Cardiac muscle cell (in vitro differentiated cells and primary cell): ENCODE data around the gene DLGAP4. TPM values are rescaled to one million over a fixed set of nuclear protein-coding genes. Genes with fewer than 3 reads are reported as not detected.
A peak's percentile ranks its signal among the peaks of the same experiment; 100 is the strongest.

Experiments used
- DNase-seq, 2 donors: peaks; one replicate each; pipeline versions ENCODE4 v3.0.0 to v3.0.0-alpha.2; 2010 to 2017; ENCODE audit warnings: low read depth in 1 of 2, low spot score in 1 of 2
- H3K27ac ChIP-seq: fragments of 200-600 bp; sonication (generic); 2 replicates; pipeline ENCODE4 v1.5.1; 2016
- H3K27me3 ChIP-seq: fragments of 200-600 bp; sonication (generic); 2 replicates; pipeline ENCODE4 v1.6.0; 2016; ENCODE audit warnings: control low read depth
- H3K36me3 ChIP-seq: fragments of 200-600 bp; sonication (generic); 2 replicates; pipeline ENCODE4 v1.5.1; 2016; ENCODE audit warnings: control low read depth
- H3K4me1 ChIP-seq: fragments of 200-600 bp; sonication (generic); 2 replicates; pipeline ENCODE4 v1.8.1; 2017; ENCODE audit warnings: low read depth, mild to moderate bottlenecking, mixed run types
- H3K4me3 ChIP-seq: fragments of 200-600 bp; sonication (generic); 2 replicates; pipeline ENCODE4 v1.5.1; 2016; ENCODE audit warnings: mild to moderate bottlenecking
- H3K9me3 ChIP-seq: fragments of 200-600 bp; sonication (generic); 2 replicates; pipeline ENCODE4 v1.5.1; 2017; ENCODE audit warnings: low read depth, mild to moderate bottlenecking, control low read depth
- polyA plus RNA-seq: library from polyadenylated mRNA; unstranded; fragments of >200 nt; fragmentation: Nextera tagmentation; extraction: Ambion mirVana; gene quantifications from 2 replicates; pipeline ENCODE4 v1.2.1, GENCODE V29; 2016
- total RNA-seq: library from RNA; depleted of rRNA; stranded (reverse); fragments of >200 nt; gene quantifications from 2 replicates; pipeline ENCODE4 v1.2.3, GENCODE V29; 2016
- TF ChIP-seq, protein P1 (sequence below): IDR thresholded peaks from 2 replicates; pipeline ENCODE4 v1.5.1; 2012; ENCODE audit warnings: low read depth, mild to moderate bottlenecking, low read length

The DLGAP4 gene, protein sequence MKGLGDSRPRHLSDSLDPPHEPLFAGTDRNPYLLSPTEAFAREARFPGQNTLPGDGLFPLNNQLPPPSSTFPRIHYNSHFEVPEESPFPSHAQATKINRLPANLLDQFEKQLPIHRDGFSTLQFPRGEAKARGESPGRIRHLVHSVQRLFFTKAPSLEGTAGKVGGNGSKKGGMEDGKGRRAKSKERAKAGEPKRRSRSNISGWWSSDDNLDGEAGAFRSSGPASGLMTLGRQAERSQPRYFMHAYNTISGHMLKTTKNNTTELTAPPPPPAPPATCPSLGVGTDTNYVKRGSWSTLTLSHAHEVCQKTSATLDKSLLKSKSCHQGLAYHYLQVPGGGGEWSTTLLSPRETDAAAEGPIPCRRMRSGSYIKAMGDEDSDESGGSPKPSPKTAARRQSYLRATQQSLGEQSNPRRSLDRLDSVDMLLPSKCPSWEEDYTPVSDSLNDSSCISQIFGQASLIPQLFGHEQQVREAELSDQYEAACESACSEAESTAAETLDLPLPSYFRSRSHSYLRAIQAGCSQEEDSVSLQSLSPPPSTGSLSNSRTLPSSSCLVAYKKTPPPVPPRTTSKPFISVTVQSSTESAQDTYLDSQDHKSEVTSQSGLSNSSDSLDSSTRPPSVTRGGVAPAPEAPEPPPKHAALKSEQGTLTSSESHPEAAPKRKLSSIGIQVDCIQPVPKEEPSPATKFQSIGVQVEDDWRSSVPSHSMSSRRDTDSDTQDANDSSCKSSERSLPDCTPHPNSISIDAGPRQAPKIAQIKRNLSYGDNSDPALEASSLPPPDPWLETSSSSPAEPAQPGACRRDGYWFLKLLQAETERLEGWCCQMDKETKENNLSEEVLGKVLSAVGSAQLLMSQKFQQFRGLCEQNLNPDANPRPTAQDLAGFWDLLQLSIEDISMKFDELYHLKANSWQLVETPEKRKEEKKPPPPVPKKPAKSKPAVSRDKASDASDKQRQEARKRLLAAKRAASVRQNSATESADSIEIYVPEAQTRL
- 33.5 and 45.7 TPM in 2 replicates for total RNA-seq
- polyA plus RNA-seq: 51.6 and 63.3 TPM in 2 replicates

DNA sequence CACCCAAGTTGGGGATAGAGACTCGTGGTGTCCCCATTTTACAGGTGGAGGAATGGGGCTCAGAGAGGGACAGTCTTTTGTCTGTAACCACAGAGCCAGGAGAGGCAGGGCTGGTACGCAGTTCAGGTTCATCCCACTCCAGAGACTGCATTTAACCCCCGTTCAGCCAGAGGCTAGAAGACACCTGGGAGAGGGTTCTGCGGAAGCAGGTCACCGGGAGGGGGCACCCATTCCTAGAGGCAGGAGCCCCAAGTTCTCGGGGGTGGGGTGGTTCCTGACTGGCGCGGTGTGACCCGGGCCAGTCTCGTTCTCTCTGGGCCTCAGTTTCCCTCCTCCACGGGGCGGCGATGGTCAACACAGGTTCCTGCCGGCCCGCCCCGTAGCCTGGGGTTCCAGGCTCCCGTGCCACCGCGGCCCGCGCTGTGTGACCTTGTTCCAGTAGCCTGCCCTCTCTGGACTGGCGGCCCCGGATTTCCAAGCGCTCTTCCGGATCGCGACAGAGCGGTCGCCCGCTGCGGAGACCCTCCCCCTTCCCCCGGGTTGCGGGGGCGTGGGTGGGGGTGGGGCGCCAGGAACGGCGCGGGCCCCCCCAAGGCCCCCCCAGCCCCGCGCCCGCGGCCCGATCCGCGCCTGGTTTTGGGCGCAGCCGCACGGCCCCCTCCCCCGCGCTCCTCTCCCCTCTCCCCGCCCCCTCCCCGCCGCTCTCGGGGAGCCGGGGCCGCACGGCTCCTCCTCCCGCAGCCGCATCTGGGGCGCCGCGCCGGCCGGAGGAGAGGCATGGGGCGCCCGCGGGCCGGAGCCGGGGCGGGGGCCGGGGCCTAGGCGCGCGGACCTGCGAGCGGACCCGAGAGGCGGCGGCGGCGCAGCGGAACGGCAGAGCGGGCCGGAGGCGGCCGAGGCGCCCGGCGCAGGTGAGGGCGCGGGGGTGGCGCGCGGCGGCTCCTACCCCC, at the start of gene DLGAP4:
Gene DLGAP4, plus strand, starts transcription at position 738 of the 950 bp plus-strand sequence. CDS start 125,379 bp downstream, outside the sequence.
- peak within 1 kb of the TSS; percentile 32 for H3K4me3 ChIP-seq

DNA sequence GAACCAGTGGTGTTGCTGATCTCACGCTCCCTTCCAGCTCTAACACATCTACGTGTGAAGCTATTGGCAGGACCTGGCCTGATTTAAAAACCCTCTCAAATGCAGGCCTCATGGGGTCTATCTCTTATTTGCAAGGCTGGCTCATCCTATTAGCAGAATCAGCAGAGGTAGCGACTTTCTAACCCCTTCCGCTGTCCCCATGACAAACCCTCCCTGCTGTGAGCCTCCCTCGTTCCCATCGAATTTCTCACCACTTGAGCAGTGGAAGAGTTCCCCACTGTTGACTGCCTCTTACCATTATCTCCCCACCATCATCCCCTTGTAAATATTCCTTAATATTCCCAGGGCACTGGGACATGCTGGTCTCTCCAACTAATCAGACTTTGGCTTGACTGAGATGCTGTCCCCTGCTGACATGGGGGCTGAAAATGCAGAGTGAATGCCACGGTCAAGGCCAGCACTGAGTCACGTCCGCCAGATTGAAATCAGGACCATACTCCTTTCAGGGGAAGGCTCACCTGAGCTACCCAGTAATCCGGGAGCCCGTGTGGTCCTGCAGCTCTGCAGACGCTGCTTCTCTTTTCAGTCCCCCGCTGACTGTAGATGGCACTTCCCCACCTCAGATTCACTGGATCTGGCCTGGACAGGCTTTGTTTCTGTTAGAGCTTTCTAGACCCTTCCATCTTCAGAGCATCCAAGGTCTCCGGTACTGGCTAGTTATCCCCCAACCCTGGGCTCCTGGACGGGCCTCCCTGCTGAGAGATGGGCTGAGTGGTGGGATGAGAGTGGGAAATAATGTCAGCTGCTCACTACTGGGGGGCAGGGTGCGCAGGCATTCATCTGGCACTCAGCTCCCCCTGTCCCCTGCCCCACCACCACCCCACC, 46.7 kb upstream of the DLGAP4 start:
- no peaks in the 10 kb centered on the region for H3K9me3 ChIP-seq
- no peak for DNase-seq

More for the DNA sequence above, at the start of gene DLGAP4:
- Histone ChIP-seq H3K27me3 (peaks cover 98% of the 10 kb centered on the region), H3K36me3 (no peaks in the 10 kb centered on the region), H3K4me1 (no peaks in the 10 kb centered on the region), H3K27ac (no peak within 1 kb of the TSS), H3K9me3 (no peaks in the 10 kb centered on the region)
- DNase-seq: peak in 1 of 2 donors; percentile 54
- TF ChIP-seq, protein P1, sequence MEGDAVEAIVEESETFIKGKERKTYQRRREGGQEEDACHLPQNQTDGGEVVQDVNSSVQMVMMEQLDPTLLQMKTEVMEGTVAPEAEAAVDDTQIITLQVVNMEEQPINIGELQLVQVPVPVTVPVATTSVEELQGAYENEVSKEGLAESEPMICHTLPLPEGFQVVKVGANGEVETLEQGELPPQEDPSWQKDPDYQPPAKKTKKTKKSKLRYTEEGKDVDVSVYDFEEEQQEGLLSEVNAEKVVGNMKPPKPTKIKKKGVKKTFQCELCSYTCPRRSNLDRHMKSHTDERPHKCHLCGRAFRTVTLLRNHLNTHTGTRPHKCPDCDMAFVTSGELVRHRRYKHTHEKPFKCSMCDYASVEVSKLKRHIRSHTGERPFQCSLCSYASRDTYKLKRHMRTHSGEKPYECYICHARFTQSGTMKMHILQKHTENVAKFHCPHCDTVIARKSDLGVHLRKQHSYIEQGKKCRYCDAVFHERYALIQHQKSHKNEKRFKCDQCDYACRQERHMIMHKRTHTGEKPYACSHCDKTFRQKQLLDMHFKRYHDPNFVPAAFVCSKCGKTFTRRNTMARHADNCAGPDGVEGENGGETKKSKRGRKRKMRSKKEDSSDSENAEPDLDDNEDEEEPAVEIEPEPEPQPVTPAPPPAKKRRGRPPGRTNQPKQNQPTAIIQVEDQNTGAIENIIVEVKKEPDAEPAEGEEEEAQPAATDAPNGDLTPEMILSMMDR: no peak

DNA sequence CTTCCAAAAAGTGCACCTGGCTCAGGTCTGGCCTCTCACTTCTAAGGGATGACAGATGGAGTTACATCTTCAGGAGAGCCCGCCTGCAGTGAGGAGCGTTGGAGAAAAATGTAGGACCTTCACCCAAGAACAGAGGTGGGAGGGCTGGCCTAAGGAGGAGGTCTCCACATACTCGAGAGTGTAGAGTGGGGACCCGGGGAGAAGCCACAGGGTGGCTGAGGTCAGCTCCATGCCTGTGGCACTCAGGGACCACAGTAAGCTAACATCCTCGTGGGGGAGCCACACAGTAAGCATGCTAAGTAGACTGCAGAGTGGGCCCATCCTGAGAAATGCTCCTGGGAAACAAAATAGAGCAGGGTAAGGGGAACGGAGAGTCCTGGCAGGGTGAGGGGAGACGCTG, 45.8 kb upstream of the DLGAP4 start:
- peaks cover 20% of the 10 kb centered on the region for H3K36me3 ChIP-seq
- no peaks in the 10 kb centered on the region for H3K9me3 ChIP-seq
- no peak overlapping the region for H3K4me3 ChIP-seq
- H3K27me3 ChIP-seq: no peaks in the 10 kb centered on the region
- no peak overlapping the region for H3K27ac ChIP-seq
- TF ChIP-seq, protein P1: no peak
- no peak for DNase-seq
- H3K4me1 ChIP-seq: no peaks in the 10 kb centered on the region

More for the DNA sequence above, 46.7 kb upstream of the DLGAP4 start:
- no peaks in the 10 kb centered on the region for H3K27me3 ChIP-seq
- peaks cover 20% of the 10 kb centered on the region for H3K36me3 ChIP-seq
- H3K27ac ChIP-seq: no peak overlapping the region
- no peaks in the 10 kb centered on the region for H3K4me1 ChIP-seq
- TF ChIP-seq, protein P1: no peak
- no peak overlapping the region for H3K4me3 ChIP-seq

DNA sequence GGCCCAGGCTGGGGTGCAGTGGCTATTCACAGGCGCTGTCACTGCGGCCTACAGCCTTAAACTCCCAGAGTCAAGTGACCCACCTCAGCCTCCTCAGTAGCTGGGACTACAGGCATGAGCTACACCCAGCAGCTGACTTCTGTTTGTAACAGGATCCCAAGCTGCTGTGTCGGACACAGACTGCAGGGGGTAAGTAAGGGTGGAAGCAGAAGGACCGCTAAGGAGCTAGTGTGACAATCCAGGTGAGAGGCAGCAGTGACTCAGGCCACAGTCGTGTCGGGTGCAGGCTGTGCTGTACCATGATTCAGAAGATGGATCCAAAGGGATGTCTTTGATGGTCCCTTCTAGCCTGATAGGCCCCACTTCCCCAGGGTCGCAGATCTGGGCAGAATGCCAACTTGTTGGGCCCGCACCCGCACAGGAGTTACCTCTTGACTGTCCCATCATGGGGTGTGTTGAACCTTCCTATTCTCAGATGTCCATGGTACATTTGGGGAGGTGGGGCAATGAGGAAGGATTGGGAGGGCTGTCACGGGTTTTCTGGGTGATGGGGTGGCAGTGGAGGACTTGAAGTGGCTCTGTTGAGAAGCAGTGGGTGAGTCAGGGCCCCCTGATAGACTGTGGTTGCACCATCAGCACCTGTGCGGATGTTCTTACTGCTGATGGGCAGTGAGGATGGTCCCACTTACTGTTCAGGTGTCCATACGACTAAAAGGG, 44.6 kb upstream of the DLGAP4 start:
- Histone ChIP-seq H3K4me1 (no peaks in the 10 kb centered on the region), H3K27me3 (no peaks in the 10 kb centered on the region), H3K4me3 (no peak overlapping the region), H3K36me3 (peaks cover 8% of the 10 kb centered on the region), H3K27ac (no peak overlapping the region), H3K9me3 (no peaks in the 10 kb centered on the region)
- TF ChIP-seq, protein P1: no peak
- no peak for DNase-seq
